GM19452 (cell line): ENCODE data around the gene PVR.
A peak's percentile ranks its signal among the peaks of the same experiment; 100 is the strongest.
"Not testable (repeated sequence)": the region's sequence is repeated elsewhere in the genome, so short reads cannot be mapped to it uniquely, and the experiment has no call there.

Experiments used
- ATAC-seq: cut with Tn5 transposase; IDR thresholded peaks from one replicate; pipeline ENCODE4 v1.9.1; 2021; ENCODE audit not compliant: unreplicated experiment

PVR gene

GRCh38 chr19:44670027-44670426 is 26.3 kb downstream of the PVR start:
- ATAC-seq = not testable (repeated sequence)

GRCh38 chr19:44671400-44671799 is 27.7 kb downstream of the PVR start, which contains the start of gene CEACAM19:
TSS of gene CEACAM19 (plus strand) at chr19:44671482. CDS start at chr19:44671932, 450 bp downstream.
- ATAC-seq = no peak

- ATAC-seq = no peak
Measured at GRCh38 chr19:44672226-44672625, 28.5 kb downstream of the PVR start.

GRCh38 chr19:44673510-44673909 is 29.8 kb downstream of the PVR start:
- ATAC-seq = no peak

- no peak for ATAC-seq
Measured at GRCh38 chr19:44675521-44675920, 31.8 kb downstream of the PVR start.

- ATAC-seq = no peak
Measured at GRCh38 chr19:44677019-44677811, 33.5 kb downstream of the PVR start.

GRCh38 chr19:44680536-44680935 is 36.8 kb downstream of the PVR start:
- no peak for ATAC-seq

- no peak for ATAC-seq
Measured at GRCh38 chr19:44681992-44682790, 38.5 kb downstream of the PVR start.

- ATAC-seq = no peak
Measured at GRCh38 chr19:44682807-44683206, 39.1 kb downstream of the PVR start.

- no peak for ATAC-seq
Measured at GRCh38 chr19:44683434-44684210, 39.9 kb downstream of the PVR start.

GRCh38 chr19:44684396-44684795 is 40.7 kb downstream of the PVR start:
- not testable (repeated sequence) for ATAC-seq

GRCh38 chr19:44684892-44685863 is 41.5 kb downstream of the PVR start:
- ATAC-seq = no peak

GRCh38 chr19:44685877-44686276 is 42.2 kb downstream of the PVR start:
- ATAC-seq = no peak

GRCh38 chr19:44686896-44687295 is 43.2 kb downstream of the PVR start:
- no peak for ATAC-seq

- ATAC-seq = no peak
Measured at GRCh38 chr19:44687888-44688287, 44.2 kb downstream of the PVR start.

GRCh38 chr19:44689290-44690130 is 45.8 kb downstream of the PVR start:
- no peak for ATAC-seq

GRCh38 chr19:44690131-44690440 is 46.4 kb downstream of the PVR start:
- ATAC-seq = no peak

- ATAC-seq = peak; percentile 14
Measured at GRCh38 chr19:44692379-44692721, 48.6 kb downstream of the PVR start.

GRCh38 chr19:44694184-44694579 is 50.5 kb downstream of the PVR start:
- no peak for ATAC-seq
